Activated naive CD8-positive, alpha-beta T cell treated with anti-CD3 and anti-CD28 coated beads, Interleukin-2, amount 10 ng/mL, durations not matched to agents 7 days and 5 days (primary cell): ENCODE measurements around the gene PRKAR1B. TPM values are rescaled to one million over a fixed set of nuclear protein-coding genes. Genes with fewer than 3 reads are reported as not detected.

ENCODE experiments used
- ATAC-seq: fragments of 150-1000 bp; cut with Tn5 transposase; one replicate; pipeline ENCODE4 v1.10.0; 2021; ENCODE audit warnings: low read depth, moderate library complexity
- POLR2A ChIA-PET: fragments of 350-600 bp; sonication (Branson Sonifier 250); formaldehyde crosslinking; loops from one replicate; lab custom pipeline; 2021; ENCODE audit warnings: antibody characterized with exemption; lab: Charles Lee
- DNase-seq: peaks from one replicate; pipeline ENCODE4 v3.0.0; 2021
- H3K27ac Mint-ChIP-seq: one replicate; pipeline ENCODE4 v1.8.0; 2022; ENCODE audit warnings: mild to moderate bottlenecking, mixed read lengths
- H3K27me3 Mint-ChIP-seq: one replicate; pipeline ENCODE4 v1.8.0; 2022; ENCODE audit warnings: mild to moderate bottlenecking, moderate library complexity, mixed read lengths
- H3K36me3 Mint-ChIP-seq: one replicate; pipeline ENCODE4 v1.8.0; 2021; ENCODE audit warnings: mild to moderate bottlenecking, mixed read lengths
- H3K4me1 Mint-ChIP-seq: one replicate; pipeline ENCODE4 v1.8.0; 2021; ENCODE audit warnings: mixed read lengths
- H3K4me3 Mint-ChIP-seq: one replicate; pipeline ENCODE4 v1.8.0; 2022; ENCODE audit warnings: mild to moderate bottlenecking, moderate library complexity, mixed read lengths
- H3K9me3 Mint-ChIP-seq: one replicate; pipeline ENCODE4 v1.8.0; 2021; ENCODE audit warnings: mixed read lengths
- total RNA-seq, 2 experiments: library from RNA; stranded (reverse); gene quantifications; one replicate each; pipeline ENCODE4 v1.2.3, GENCODE V29; 2021

Gene PRKAR1B
- total RNA-seq, 2 experiments from 2014 or later = 26.5 to 28.2 TPM

DNA sequence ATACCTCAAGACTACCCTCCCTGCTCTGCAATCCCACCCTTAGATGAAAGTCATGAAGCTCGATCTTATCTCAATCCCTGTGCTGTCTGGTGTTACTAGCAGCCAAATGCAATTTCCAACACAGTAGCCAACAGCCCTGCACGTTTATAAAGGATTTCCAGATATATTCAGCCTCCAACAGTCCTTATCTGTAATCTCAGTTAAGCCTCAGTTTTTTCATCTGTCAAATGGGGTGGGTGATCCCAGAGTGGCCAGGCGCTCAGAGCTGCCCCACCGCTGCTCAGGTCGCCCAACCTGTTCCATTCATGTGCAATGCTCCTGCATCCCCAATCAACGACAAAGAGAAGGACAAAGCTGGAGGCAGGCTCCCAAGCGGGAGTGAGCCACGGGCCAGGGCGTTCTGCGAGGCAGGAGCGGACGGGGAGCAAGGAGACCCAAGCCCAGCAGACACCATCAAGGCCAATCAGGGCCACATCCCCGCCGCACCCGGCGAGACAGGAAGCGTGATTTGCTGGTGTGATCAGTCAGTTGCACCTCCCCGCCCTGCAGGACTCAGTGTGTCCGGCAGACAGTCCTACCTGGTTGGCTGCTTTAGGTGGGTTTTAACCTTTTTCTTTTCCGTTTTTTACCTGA is 227.1 kb downstream of the PRKAR1B start:
- no peak overlapping the region for H3K27ac Mint-ChIP-seq
- H3K4me3 Mint-ChIP-seq = no peak overlapping the region
- no peak for DNase-seq
- peaks cover 4% of the 10 kb centered on the region for H3K4me1 Mint-ChIP-seq
- H3K9me3 Mint-ChIP-seq = no peaks in the 10 kb centered on the region
- H3K36me3 Mint-ChIP-seq = no peaks in the 10 kb centered on the region
- H3K27me3 Mint-ChIP-seq = no peaks in the 10 kb centered on the region
- POLR2A ChIA-PET = no interaction called here
- ATAC-seq = no peak

Other genes with a start within 250 kb of the PRKAR1B start
- gene PDGFA, start 207.4 kb downstream of the PRKAR1B start, total RNA-seq = under 1 TPM; 0.23 to 0.53 TPM
- gene DNAAF5, start 582 bp downstream of the PRKAR1B start, total RNA-seq = 10 to 100 TPM; 18.3 to 22.4 TPM
- gene SUN1, start 105.2 kb upstream of the PRKAR1B start, total RNA-seq = 10 to 100 TPM; 86.3 to 86.7 TPM
- gene GET4, start 149.3 kb upstream of the PRKAR1B start, total RNA-seq = 10 to 100 TPM; 44.1 to 44.7 TPM
- gene ADAP1, start 227.4 kb upstream of the PRKAR1B start, total RNA-seq = 10 to 100 TPM; 25.0 to 29.8 TPM
- 10 to 100 TPM; 26.2 to 29.3 TPM for gene COX19, start 248.3 kb upstream of the PRKAR1B start, total RNA-seq